ENCODE measurements around the gene SUV39H1. TPM values are rescaled to one million over a fixed set of nuclear protein-coding genes. Genes with fewer than 3 reads are reported as not detected.

The SUV39H1 gene
- polyA plus RNA-seq, 1 of the 3 experiments (the other 2 are of a cell fraction), result 8.5 TPM

DNA sequence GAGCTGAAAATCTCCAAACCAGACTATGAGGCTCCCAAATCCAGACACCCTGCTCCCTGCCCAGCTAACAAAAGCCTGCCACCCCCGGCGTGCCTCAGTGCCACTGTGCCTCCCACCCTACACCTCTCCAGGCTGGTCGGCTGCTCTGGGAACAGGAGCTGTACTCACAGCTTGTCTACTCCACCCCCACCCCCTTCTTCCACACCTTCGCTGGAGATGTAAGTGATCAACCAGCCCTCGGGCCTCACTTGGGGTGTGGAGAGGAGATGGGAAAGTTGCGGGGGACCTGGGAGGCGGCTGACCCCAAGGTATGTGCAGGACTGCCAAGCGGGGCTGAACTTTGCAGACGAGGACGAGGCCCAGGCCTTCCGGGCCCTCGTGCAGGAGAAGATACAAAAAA is 11.1 kb upstream of the SUV39H1 start:
- CTCF ChIA-PET, result no interaction called here
- TF ChIP-seq NRF1 (IDR thresholded peaks at IDR 0.05; ENCODE audit: low read depth, low read length) (no peak), FOSL2 (IDR thresholded peaks at IDR 0.05; ENCODE audit: borderline replicate concordance, low read depth) (no peak)
- TF ChIP-seq, protein P1, sequence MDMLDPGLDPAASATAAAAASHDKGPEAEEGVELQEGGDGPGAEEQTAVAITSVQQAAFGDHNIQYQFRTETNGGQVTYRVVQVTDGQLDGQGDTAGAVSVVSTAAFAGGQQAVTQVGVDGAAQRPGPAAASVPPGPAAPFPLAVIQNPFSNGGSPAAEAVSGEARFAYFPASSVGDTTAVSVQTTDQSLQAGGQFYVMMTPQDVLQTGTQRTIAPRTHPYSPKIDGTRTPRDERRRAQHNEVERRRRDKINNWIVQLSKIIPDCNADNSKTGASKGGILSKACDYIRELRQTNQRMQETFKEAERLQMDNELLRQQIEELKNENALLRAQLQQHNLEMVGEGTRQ (IDR thresholded peaks at IDR 0.05; ENCODE audit: borderline replicate concordance, low read depth, low read length), result no peak

DNA sequence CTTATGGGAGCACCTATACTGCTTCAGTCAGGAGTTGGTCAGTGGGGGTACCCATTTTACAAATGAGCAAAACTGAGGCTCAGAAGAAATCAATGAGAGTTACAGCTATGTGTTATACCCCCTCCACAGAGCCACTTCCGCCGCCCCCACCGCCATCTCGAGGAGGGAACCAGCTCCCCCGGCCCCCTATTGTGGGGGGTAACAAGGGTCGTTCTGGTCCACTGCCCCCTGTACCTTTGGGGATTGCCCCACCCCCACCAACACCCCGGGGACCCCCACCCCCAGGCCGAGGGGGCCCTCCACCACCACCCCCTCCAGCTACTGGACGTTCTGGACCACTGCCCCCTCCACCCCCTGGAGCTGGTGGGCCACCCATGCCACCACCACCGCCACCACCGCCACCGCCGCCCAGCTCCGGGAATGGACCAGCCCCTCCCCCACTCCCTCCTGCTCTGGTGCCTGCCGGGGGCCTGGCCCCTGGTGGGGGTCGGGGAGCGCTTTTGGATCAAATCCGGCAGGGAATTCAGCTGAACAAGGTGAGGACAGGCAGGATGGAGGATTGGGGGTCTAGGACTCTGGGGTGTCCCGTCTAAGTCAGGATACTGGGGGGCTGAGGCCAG is 7.9 kb upstream of the SUV39H1 start:
- no peak overlapping the region for H3K4me3 ChIP-seq (ENCODE audit: low read depth in 2 of 2, low read length in 1 of 2)
- no peaks in the 10 kb centered on the region for H3K9me2 ChIP-seq
- ChIA-PET POLR2A (no interaction called here), CTCF (interaction anchor here (0.8 kb wide), 1 partner anchor 10 kb away, joined by 3 read pairs; no protein-coding TSS in a partner anchor)
- H3K9me3 ChIP-seq, result no peaks in the 10 kb centered on the region
- no peak overlapping the region for H3K9ac ChIP-seq
- H3K4me2 ChIP-seq, result no peak overlapping the region
- 34% methylated on average over 10 of the region's 19 CpGs for WGBS (ENCODE audit: low lambda C conversion rate)
- H3K79me2 ChIP-seq (ENCODE audit: insufficient read depth), result no peaks in the 10 kb centered on the region
- no peaks in the 10 kb centered on the region for H3K36me3 ChIP-seq (replicated peaks in 1 of 2; ENCODE audit: control insufficient read depth in 1 of 2, insufficient read depth in 2 of 2, low read length in 1 of 2)
- TF ChIP-seq MXI1 (IDR thresholded peaks at IDR 0.05; ENCODE audit: low read depth, low read length), result no peak
- no peak for TF ChIP-seq TCF12 (IDR thresholded peaks at IDR 0.05)
- no peak for TF ChIP-seq NRF1 (IDR thresholded peaks at IDR 0.05; ENCODE audit: low read depth, low read length)
- no peak for TF ChIP-seq FOXJ3 (CRISPR knock-in tag; IDR thresholded peaks at IDR 0.05)
- TF ChIP-seq SIN3A (IDR thresholded peaks at IDR 0.05; ENCODE audit: borderline replicate concordance, low read depth, low read length), result no peak
- no peak for TF ChIP-seq CHD2 (IDR thresholded peaks at IDR 0.05; ENCODE audit: low read length, partially characterized antibody)
- TF ChIP-seq JUND (IDR thresholded peaks at IDR 0.05), result no peak
- TF ChIP-seq, protein P1 (IDR thresholded peaks at IDR 0.05; ENCODE audit: borderline replicate concordance, low read depth, low read length), result no peak
- TF ChIP-seq GATA2 (CRISPR knock-in tag; IDR thresholded peaks at IDR 0.05), result no peak
- TF ChIP-seq GABPA (IDR thresholded peaks at IDR 0.05; ENCODE audit: low read depth), result no peak
- no peak for TF ChIP-seq TAF1 (IDR thresholded peaks at IDR 0.05; ENCODE audit: borderline replicate concordance, low read depth, low read length)
- TF ChIP-seq RAD21 (IDR thresholded peaks at IDR 0.05; ENCODE audit: low read length), result no peak
- H4K20me1 ChIP-seq (ENCODE audit: insufficient read depth), result no peaks in the 10 kb centered on the region
- no peaks in the 10 kb centered on the region for H3F3A ChIP-seq (replicated peaks; ENCODE audit: insufficient read depth)
- DNase-seq, result no peak
- H3K27me3 ChIP-seq (ENCODE audit: insufficient read depth), result peaks cover 18% of the 10 kb centered on the region
- H3K4me1 ChIP-seq (ENCODE audit: control insufficient read depth in 1 of 2, insufficient read depth in 2 of 2, low read depth in 1 of 2, low read length in 1 of 2), result no peaks in the 10 kb centered on the region
- H3K27ac ChIP-seq (ENCODE audit: low read depth in 2 of 2, low read length in 1 of 2), result no peak overlapping the region
- no peak overlapping the region for H2AFZ ChIP-seq (ENCODE audit: low read depth)

More for the DNA sequence above, 11.1 kb upstream of the SUV39H1 start:
- Histone ChIP-seq H3K79me2 (ENCODE audit: insufficient read depth) (no peaks in the 10 kb centered on the region), H4K20me1 (ENCODE audit: insufficient read depth) (no peaks in the 10 kb centered on the region), H3K36me3 (replicated peaks in 1 of 2; ENCODE audit: control insufficient read depth in 1 of 2, insufficient read depth in 2 of 2, low read length in 1 of 2) (no peaks in the 10 kb centered on the region), H3K27ac (ENCODE audit: low read depth in 2 of 2, low read length in 1 of 2) (no peak overlapping the region), H3K4me1 (ENCODE audit: control insufficient read depth in 1 of 2, insufficient read depth in 2 of 2, low read depth in 1 of 2, low read length in 1 of 2) (no peaks in the 10 kb centered on the region), H2AFZ (ENCODE audit: low read depth) (no peak overlapping the region), H3K4me2 (no peak overlapping the region), H3K27me3 (ENCODE audit: insufficient read depth) (peaks cover 31% of the 10 kb centered on the region), H3F3A (replicated peaks; ENCODE audit: insufficient read depth) (no peaks in the 10 kb centered on the region), H3K9me2 (no peaks in the 10 kb centered on the region), H3K9me3 (no peaks in the 10 kb centered on the region), H3K4me3 (ENCODE audit: low read depth in 2 of 2, low read length in 1 of 2) (no peak overlapping the region), H3K9ac (no peak overlapping the region)
- 27% methylated on average over 10 of the region's 12 CpGs for WGBS (ENCODE audit: low lambda C conversion rate)
- POLR2A ChIA-PET, result no interaction called here
- no peak for DNase-seq

Data from SK-N-SH (cell line).